GM19240 (cell line): ENCODE data around the gene TMSB10.
"Not testable (repeated sequence)": the region's sequence is repeated elsewhere in the genome, so short reads cannot be mapped to it uniquely, and the experiment has no call there.

Experiments
- DNase-seq: peaks from one replicate; pipeline ENCODE4 v3.0.0; 2011; ENCODE audit warnings: low spot score; ENCODE audit not compliant: insufficient read length

TMSB10 gene

DNA sequence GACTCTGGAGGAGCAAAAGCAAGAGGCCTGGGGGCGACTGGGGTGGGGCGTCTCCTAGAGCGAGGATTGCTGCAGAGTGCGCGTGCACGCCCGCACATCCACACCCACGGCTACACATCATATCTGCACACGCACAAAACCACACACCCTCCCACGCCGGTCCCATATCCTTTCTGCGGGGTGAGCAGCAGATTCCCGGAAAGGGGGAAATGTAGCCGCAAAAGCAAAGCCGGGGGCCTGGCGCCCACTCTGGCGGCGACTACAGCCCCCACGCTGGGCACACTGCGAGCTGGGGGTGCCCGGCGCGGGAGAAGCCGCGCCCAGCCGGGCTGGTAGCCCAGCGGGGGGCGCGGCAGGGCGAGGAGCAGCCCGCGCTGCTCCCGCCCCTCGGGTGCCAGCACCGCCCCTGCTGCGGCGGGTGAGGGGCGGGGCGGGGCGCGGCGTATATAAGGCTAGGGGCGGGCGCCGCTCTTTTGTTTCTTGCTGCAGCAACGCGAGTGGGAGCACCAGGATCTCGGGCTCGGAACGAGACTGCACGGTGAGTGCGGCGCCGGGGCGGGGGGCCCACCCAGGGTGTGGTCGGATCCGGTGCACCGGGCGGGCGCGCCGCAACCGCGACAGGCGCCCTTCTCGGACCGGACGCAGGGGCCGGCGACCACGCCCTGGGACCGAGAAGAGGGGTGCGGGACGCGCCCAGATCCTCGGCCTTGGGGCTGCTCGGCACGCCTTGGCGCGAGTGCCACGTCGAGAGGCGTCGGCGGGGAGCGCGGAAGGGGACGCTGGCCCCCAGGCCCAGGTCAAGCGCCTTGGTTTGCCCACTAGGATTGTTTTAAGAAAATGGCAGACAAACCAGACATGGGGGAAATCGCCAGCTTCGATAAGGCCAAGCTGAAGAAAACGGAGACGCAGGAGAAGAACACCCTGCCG lies at the start of gene TMSB10:
Gene TMSB10, plus strand, starts transcription at position 476 of the 927 bp plus-strand sequence.
- no peak for DNase-seq

DNA sequence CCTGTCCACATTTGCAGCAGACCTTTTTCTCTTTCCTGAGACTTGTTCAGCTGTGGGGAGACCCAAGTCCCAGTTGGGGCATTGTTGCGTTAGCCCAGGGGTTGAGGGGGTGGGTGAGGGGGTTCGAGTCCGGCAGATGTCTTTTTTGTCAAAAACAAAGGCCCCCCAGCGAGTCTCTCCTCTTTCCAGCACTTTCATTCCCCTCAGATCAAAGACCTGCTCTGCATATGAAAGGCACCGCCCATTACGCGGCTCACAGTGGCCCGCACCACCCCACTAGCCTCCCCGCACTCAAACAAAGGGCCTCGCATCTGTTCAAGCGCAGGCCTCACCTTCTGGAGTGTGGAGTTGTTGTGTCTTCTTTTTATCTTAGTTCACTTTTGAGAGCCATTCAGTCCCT lies 49.7 kb upstream of the TMSB10 start:
- DNase-seq, result no peak

DNA sequence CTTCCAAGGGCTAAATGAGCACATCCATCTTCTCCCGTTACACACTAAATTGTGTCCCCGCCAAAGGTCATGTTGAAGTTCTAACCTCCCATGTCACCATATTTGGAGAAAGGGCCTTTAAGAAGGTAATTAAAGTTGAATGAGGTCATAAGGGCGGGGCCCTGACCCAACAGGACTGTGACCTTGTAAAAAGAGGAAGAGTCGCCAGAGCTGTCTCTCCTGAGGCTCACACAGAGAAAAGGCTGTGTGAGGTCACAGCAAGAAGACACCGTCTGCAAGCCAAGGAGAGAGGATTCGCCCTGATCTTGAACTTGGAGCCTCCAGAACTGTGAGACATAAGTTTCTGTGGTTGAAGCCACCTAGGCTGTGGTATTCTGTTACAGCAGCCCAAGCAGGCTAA lies 48.7 kb upstream of the TMSB10 start:
- no peak for DNase-seq

DNA sequence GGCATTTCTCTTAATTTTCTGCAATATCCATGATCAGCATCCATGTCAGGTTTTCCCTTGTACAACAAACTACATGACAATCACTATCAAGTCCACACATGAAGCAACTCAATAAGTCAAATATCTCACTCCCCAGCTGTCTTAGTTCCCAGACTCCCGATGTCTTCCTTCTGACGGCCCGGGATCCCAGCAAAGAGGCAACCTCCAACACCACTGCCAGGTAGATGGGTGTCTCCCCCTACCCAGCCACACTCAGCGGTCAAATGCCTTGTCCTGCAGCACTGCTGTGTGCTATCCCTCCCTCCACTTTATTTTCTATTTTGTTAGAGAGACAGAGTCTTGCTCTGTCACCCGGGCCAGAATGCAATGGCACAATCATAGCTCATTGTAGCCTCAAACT lies 47.9 kb upstream of the TMSB10 start:
- DNase-seq, result no peak

DNA sequence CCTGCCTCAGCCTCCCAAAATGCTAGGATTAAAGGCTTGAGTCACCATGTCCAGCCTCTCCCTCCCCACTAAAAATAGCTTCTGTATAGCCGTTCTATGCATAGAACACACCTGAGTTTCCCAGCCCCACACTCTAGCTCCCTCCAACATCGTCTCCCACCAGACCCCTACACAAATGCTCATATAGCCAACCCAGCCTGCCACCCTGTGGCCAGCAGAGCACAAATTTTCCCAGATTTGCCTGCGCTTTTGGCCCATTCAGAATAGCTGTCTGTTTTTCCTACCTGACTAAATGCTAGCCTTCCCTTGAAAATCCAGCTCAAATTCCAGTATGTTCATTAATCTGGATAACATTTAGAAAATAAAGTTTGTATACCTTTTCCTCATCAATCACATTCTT lies 47.3 kb upstream of the TMSB10 start:
- no peak for DNase-seq

DNA sequence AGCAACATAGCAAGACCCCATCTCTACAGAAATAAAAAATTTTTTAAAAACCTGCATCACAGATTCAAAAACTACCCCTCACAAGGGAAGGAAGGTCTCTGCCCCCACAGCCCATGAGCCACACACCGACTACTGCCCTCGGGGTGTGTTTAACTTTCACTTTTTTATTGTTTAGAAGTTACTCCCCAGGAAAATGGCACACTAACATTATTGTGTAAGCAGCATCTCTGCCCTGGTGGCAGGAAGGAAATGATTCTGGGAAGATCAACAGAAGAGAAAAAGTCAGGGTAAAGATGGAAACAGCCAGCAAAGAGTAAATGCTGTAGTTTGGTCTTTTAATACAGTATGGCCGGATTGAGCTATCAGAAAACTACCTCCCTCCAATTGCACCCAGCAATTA lies 46.5 kb upstream of the TMSB10 start:
- DNase-seq, result no peak

DNA sequence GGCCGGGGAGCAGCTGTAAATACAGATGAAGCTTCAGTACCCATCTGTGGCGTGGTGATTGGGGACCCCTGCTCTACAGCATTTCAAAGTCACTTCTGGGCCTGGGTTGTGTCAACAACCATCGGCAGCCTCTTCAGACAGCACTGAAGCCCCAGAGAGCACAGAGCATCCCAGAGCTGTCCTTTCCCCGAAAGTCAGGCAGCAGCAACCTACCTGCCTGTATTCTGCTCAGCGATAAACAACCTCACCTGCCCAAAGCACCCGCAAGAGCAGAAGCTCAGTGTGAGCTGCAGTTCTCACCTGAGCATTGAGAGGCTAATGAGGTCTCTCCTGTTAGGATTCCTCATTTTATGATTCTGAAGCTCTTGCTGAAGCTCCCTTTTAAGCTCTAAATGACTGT lies 43.9 kb upstream of the TMSB10 start:
- DNase-seq, result no peak

DNA sequence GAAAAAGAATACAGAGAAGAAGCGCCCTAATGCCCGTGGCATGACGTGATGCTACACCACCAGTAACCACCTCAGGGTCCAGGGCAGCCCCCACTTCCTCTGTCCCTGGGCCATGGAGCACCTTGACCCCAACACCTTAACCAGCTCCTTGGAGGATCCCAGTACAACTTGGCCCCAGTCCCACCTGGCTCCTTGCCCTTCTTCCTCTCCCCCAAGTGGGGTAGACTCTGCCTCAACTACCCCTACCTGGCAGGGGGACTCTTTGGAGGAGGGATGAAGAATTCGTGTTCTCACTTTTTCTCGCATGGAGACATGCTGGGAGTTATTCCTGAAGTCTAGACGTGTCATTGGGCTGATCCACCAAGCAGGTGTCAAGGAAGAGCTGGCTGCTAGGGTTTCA lies 43.5 kb upstream of the TMSB10 start:
- DNase-seq, result no peak

DNA sequence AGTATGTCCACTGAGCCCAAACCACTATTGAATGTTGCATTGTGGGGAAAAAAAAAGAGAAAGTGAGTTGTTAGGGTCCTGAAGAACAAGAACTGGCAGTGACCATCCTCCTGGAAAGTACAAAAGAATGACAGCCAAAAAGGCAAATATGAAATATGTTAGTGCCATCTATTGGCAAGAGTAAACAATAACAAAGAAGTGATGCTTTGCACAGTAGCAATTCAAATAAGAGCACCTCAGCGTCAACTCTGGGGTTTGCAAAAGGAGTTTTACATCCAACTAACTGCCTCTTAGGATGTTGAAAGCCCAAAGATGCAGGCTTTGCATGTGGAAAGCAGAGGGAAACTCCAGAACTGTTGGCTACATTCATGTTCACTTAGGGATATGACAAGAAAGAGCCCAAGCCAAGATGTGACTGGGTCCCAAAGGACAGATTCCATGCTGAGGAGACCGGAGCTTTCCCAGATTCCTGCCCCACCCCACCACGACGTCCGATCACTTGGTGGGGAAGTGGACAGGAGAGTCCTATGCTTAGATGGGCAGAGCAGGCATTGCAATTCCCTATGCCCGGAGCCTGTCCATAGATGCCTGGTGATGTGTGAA lies 40.2 kb upstream of the TMSB10 start:
- DNase-seq, result no peak

DNA sequence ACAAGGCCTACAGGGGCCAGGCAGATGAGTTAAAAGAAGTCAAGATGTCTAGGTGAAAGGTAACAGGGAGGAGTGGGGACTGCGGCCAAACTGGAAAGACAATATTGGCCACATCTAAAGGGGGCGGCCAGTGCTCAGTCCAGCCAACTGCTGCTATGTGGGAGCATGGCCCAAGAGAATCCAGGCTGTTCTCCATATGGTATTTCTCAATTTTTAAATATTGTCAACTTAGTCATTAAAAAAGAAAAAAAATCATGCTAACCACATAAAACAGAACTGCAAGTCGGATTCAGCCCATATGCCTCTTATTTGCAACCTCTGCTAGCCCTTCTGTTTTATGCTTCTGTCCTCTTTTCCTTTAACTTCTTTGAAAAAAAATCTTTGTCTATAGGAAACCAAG lies 39.3 kb upstream of the TMSB10 start:
- no peak for DNase-seq

DNA sequence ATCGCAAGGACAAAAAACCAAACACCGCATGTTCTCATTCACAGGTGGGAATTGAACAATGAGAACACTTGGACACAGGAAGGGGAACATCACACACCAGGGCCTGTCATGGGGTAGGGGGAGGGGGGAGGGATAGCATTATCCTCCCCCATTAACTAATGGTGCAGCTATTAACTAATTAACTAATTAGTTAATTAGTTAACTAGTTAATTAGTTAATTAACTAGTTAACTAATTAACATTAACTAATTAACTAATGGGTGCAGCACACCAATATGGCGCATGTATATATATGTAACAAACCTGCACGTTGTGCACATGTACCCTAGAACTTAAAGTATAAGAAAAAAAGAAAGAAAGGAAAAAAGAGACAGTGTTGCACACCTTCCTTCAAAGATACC lies 37.1 kb upstream of the TMSB10 start:
- DNase-seq, result not testable (repeated sequence)

DNA sequence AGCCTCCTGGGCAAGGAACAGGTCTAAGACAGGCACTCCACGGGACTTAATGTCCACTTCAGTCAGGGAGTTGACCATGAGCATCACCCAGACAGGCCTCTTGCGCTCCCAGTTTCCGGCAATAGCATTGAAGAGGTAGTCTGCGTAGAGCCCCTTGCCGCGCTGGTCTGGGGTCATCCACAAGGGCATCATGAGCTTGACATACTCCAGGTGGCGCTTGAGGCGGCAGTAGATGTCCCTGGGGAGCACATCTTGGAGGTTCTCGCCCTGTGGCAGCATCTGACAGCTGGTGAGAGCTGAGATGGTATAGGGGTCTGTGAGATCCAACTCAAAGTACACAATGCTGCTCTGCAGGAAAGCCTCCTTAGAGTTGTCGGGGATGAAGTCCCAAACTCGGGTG lies 35.1 kb upstream of the TMSB10 start:
- no peak for DNase-seq

DNA sequence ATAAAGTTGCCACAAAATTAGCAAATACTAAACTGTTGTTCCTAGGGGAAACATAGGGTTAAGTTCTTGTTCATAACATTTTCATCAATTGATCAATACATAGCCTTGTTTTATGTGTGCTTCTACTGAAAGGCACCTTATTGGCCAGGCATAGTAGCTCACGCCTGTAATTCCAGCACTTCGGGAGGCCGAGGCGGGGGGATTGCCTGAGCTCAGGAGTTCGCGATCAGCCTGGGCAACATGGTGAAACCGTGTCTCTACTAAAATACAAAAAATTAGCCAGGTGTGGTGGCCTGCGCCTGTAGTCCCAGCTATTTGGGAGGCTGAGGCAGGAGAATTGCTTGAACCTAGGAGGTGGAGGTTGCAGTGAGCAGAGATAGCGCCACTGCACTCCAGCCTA lies 32.8 kb upstream of the TMSB10 start:
- DNase-seq, result not testable (repeated sequence)

DNA sequence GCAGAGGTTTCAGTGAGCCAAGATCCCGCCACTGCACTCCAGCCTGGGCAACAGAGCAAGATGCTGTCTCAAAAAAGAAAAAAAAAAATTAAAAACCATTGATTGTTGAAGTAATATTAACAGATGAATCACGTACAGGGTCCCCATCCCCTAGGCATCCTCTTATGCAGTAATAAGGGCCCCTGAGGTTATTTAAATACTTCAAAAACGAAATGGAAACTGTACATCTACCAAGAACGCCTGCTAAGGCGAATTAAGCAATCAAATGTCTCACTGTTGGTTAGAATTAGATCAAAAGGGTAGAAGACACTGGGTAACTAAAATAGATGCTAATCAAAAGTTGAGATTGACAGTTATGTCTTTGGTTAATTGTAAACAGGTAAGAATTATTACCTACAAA lies 32.1 kb upstream of the TMSB10 start:
- no peak for DNase-seq

DNA sequence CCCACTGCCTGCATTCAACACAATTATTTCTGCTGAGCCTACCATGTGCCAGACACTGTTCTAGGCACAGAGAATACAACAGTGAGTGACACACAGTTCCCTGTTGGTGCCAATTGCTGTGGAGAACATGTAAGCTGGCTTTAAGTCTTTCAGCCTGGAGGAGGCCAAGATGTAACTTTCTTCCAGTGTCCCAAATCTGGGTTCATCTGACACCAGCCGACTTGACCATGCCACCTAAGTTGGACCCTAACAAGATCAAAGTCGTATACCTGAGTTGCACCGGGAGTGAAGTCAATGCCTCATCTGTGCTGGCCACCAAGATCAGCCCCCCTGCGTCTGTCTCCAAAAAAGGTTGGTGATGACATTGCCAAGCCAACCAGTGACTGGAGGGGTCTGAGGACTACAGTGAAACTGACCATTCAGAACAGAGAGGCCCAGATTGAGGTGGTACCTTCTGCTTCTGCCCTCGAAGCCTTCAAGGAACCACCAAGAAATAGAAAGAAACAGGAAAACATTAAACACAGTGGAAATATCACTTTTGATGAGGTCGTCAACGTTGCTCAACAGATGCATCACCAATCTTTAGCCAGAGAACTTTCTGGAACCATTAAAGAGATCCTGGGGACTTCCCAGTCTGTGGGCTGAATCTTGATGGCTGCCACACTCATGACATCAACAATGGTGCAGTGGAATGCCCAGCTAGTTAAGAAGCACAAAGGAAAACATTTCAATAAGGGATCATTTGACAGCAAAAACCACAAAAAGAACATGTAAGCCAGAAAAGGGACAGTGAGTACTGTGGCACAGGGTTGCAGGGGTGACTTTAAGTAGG lies 30.9 kb upstream of the TMSB10 start:
- DNase-seq, result no peak

DNA sequence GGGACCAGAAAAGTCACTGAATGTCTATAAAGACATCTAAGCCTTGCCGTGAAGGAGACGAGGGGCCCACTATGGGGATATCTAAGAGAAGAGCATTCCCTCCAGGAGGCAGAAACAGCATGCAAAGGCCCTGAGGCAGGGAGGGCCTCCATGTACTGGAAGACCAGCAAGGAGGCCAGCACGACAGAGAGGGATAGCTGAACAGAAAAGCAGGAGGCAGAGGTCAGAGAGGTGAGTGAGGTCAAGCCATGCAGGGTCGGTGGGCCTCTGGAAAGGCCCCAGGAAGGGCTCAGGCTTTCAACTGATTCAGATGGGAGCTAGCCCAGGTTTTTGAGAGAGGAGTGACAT lies 30.3 kb upstream of the TMSB10 start:
- DNase-seq, result no peak

DNA sequence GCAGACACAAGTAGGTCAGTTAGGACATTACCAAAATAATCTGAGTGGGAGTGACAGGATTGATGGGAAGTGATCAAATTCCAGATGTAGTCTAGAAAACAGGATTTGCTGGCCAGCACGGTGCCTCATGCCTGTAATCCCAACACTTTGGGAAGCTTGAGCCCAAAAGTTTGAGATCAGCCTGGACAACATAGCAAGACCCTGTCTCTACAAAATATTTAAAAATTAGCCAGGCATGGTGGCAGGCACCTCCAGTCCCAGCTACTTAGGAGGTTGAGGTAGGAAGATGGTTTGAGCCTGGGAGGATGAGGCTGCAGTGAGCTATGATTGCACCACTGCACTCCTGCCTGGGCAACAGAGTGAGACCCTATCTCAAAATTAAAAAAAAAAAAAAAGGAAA lies 29.8 kb upstream of the TMSB10 start:
- not testable (repeated sequence) for DNase-seq

DNA sequence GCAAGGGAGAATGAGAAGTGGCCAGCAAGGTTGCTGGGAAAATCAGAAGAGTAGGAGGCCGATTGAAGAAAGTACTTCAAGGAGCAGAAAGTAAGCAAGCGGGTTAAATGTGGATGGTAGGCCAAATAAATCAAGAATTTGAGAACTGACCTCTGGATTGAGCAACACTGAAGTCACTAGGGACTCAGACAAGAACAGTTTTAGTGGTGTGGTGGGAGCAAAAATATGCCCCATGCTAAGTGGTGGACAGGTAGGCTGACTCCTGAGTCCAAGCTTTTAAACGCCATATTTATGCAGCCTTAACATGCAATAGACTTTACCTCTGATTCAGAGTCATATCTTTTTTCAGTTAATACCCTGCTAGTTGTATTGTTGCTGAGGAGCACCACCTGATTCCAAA lies 29.1 kb upstream of the TMSB10 start:
- DNase-seq, result no peak

DNA sequence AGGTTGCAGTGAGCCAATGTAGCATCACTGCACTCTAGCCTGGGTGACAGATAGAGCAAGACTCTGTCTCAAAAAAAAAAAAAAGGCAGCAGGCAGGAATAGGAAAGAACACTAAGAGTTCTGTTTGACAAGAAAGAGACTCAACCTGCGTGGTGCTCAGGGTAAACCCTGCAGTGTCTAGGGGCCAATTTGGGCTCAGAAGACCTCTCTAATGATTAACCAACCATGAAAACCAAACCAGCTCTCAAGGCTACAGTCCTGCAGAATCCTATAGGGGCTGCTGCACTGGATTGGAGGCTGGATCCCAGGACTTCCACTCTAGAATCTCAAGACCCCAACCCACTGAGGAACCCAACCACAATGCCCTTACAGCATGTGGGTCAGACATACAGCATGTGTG lies 27.0 kb upstream of the TMSB10 start:
- no peak for DNase-seq

DNA sequence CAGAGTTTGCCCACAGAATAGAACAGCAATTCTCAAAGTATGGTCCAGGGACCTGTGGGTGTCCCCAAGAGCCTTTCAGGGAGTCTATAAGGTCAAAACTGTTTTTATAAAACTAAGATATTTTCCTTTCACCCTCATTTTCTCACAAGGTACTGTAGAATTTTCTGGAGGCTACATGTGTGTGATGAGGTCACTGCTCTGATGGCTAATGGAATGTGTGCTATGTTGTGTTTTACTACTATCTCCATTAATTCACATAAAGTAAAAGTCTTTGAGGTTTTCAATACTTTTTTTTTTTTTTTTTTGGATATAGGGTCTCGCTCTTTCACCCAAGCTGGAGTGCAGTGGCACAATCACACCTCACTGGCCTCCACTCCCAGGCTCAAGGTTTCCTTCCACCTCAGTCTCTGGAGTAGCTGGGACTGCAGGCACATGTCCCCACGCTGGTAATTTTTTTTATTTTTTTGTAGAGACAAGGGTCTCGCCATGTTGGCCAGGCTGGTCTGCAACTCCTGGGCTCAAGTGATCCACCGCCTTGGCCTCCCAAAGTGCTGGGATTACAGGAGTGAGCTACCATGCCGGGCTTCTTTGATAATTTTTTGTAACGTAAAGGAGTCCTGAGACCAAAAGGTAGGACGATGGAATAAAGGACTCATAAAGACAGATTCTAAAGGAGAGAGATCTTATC lies 26.4 kb upstream of the TMSB10 start:
- no peak for DNase-seq

DNA sequence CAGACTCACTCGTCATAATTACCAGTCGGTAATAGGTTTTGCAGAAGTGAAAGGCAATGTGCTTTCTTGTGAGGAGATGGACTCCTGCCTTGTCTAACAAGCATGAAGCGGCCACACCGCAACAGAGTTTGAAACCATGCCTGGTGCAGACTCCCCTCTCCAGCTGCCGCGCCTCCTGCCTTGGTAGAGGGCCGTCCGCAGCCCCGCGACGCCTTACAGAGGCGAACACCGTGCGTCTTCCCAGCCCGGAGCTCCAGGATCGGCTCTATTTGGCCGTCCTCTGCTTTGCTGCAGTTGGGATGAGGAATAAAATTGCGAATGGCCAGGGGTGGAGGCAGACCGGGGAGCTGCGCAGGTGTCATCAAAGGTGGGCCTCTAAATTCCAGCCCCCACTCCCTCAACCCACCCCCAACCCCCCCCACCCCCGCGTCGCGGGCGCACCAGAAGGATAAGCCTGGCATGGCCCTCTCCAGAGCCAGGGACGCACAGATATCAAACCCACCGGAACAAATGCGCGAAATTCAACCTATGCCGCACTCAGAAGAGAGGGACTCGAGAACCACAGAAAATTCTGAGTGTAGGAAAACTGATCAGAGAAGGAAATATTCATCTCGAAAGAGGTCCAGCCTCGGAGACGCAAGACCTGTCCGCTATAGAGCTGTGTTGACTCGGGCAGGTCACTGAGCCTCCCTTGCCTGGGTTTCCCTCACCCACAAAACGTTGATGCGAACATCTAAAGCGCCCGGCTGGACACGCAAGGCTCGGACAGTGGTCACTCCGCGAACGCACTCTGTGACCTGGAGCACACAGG lies 25.7 kb upstream of the TMSB10 start:
- DNase-seq, result no peak
